ENCODE results near the gene WWP2. TPM values are rescaled to one million over a fixed set of nuclear protein-coding genes. Genes with fewer than 3 reads are reported as not detected.

The WWP2 gene
- total RNA-seq, 2 experiments from 2014 or later: 30.3 to 43.4 TPM

GRCh38 chr16:69924041-69924775, 162.1 kb downstream of the WWP2 start:
- Histone ChIP-seq H3K4me1 (ENCODE audit: insufficient read depth, low read length, poor library complexity, severe bottlenecking) (no peaks in the 10 kb centered on the region), H3K9me3 (ENCODE audit: low read length) (no peaks in the 10 kb centered on the region), H3K79me2 (ENCODE audit: insufficient read depth, low read depth, low read length) (no peaks in the 10 kb centered on the region), H3K4me2 (ENCODE audit: low read length) (no peak overlapping the region), H3K9me2 (ENCODE audit: insufficient read depth, low read length) (no peaks in the 10 kb centered on the region), H3K36me3 (ENCODE audit: insufficient read depth, low read length) (no peaks in the 10 kb centered on the region), H3K27ac (ENCODE audit: low read depth, low read length, poor library complexity, severe bottlenecking) (no peak overlapping the region), H2AFZ (ENCODE audit: low read length) (no peak overlapping the region), H4K20me1 (ENCODE audit: insufficient read depth, low read length) (no peaks in the 10 kb centered on the region), H3K4me3 (ENCODE audit: low read depth, low read length, poor library complexity, severe bottlenecking) (no peak overlapping the region)
- TF ChIP-seq EZH2phosphoT487 (IDR thresholded peaks at IDR 0.05; ENCODE audit: borderline replicate concordance, low read depth, low read length) (no peak), CTCF (conservative IDR thresholded peaks at IDR 0.05; ENCODE audit: low read length) (no peak)
- DNase-seq (ENCODE audit: low spot score): no peak
- CTCF ChIA-PET (ENCODE audit: unreplicated experiment): no interaction called here
- intact Hi-C loops (cut with micrococcal nuclease; ENCODE audit: unreplicated experiment): no loop called here
- no TSS peak for BruUV-seq (replicated peaks)
- POLR2A ChIA-PET: no interaction called here

DNA sequence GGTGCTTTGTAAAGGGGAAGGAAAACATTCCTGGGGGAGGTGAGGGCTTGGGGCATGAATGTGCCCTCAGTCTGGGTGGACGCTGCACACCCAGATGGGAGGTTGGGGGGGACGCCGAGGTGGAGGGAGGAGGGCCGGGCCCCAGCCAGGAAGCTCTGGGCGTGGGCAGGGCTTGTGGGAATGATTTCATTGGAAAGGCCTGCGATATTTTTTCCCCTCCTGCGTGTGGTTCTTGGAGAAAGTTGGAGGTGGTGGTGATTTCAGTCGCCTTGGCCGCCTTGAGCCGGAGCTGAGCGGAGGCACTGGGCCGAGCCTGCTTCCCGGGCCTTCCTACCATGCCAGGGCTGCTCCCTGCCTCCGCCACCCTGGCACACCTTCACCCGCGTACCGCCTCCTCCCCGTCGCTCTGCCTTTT, 162.7 kb downstream of the WWP2 start:
- DNase-seq (ENCODE audit: low spot score): no peak
- H3K27ac ChIP-seq (ENCODE audit: low read depth, low read length, poor library complexity, severe bottlenecking): no peak overlapping the region
- no TSS peak for BruUV-seq (replicated peaks)
- no peak overlapping the region for H2AFZ ChIP-seq (ENCODE audit: low read length)
- no peaks in the 10 kb centered on the region for H3K79me2 ChIP-seq (ENCODE audit: insufficient read depth, low read depth, low read length)
- no peak for TF ChIP-seq CTCF (conservative IDR thresholded peaks at IDR 0.05; ENCODE audit: low read length)
- TF ChIP-seq EZH2phosphoT487 (IDR thresholded peaks at IDR 0.05; ENCODE audit: borderline replicate concordance, low read depth, low read length): no peak
- H3K4me2 ChIP-seq (ENCODE audit: low read length): no peak overlapping the region
- H3K4me3 ChIP-seq (ENCODE audit: low read depth, low read length, poor library complexity, severe bottlenecking): no peak overlapping the region
- CTCF ChIA-PET (ENCODE audit: unreplicated experiment): no interaction called here
- POLR2A ChIA-PET: no interaction called here
- intact Hi-C loops (cut with micrococcal nuclease; ENCODE audit: unreplicated experiment): no loop called here
- H3K9me3 ChIP-seq (ENCODE audit: low read length): no peaks in the 10 kb centered on the region
- H3K9me2 ChIP-seq (ENCODE audit: insufficient read depth, low read length): no peaks in the 10 kb centered on the region
- no peaks in the 10 kb centered on the region; the same call in 1 of the 2 replicates for H3K36me3 ChIP-seq (ENCODE audit: insufficient read depth, low read length)
- no peaks in the 10 kb centered on the region for H3K4me1 ChIP-seq (ENCODE audit: insufficient read depth, low read length, poor library complexity, severe bottlenecking)
- H4K20me1 ChIP-seq (ENCODE audit: insufficient read depth, low read length): no peaks in the 10 kb centered on the region

DNA sequence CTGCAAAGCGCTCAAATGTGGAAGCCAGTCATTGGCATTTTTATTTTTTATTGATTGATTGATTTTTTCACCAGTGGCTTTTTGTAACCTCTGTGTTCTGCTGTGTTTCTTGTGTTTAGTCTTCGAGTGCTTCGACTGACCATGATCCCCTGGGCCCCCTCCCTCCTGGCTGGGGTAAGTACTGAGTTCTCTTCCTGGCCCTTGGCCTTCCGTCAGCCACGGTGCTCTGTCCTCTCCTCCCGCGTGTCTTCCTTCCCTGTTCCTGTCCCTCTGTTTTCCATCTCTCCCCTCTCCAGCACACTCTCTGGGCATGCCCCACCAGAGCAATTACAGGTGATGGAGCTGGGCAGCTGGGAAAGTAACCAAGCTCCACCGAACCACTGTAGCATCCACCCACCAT, 163.2 kb downstream of the WWP2 start:
- TF ChIP-seq CTCF (conservative IDR thresholded peaks at IDR 0.05; ENCODE audit: low read length): no peak
- TF ChIP-seq EZH2phosphoT487 (IDR thresholded peaks at IDR 0.05; ENCODE audit: borderline replicate concordance, low read depth, low read length): no peak
- Histone ChIP-seq H3K9me3 (ENCODE audit: low read length) (no peaks in the 10 kb centered on the region), H3K36me3 (ENCODE audit: insufficient read depth, low read length) (no peaks in the 10 kb centered on the region; the same call in 1 of the 2 replicates), H4K20me1 (ENCODE audit: insufficient read depth, low read length) (no peaks in the 10 kb centered on the region), H3K79me2 (ENCODE audit: insufficient read depth, low read depth, low read length) (no peaks in the 10 kb centered on the region), H2AFZ (ENCODE audit: low read length) (no peak overlapping the region), H3K27ac (ENCODE audit: low read depth, low read length, poor library complexity, severe bottlenecking) (no peak overlapping the region), H3K9me2 (ENCODE audit: insufficient read depth, low read length) (no peaks in the 10 kb centered on the region), H3K4me3 (ENCODE audit: low read depth, low read length, poor library complexity, severe bottlenecking) (no peak overlapping the region), H3K4me2 (ENCODE audit: low read length) (no peak overlapping the region), H3K4me1 (ENCODE audit: insufficient read depth, low read length, poor library complexity, severe bottlenecking) (no peaks in the 10 kb centered on the region)
- ChIA-PET CTCF (ENCODE audit: unreplicated experiment) (no interaction called here), POLR2A (no interaction called here)
- DNase-seq (ENCODE audit: low spot score): no peak
- intact Hi-C loops (cut with micrococcal nuclease; ENCODE audit: unreplicated experiment): no loop called here
- no TSS peak for BruUV-seq (replicated peaks)

All from OCI-LY7 (cell line).